Measurements from ENCODE around the gene RIN3. TPM values are rescaled to one million over a fixed set of nuclear protein-coding genes. Genes with fewer than 3 reads are reported as not detected.
A peak's percentile ranks its signal among the peaks of the same experiment; 100 is the strongest.

RIN3 gene
- total and polyA plus RNA-seq, 2 of the 4 experiments (the other 2 are of a cell fraction): 2.5 to 11.1 TPM

GRCh38 chr14:92532490-92533163, 19.0 kb downstream of the RIN3 start:
- in situ Hi-C loops (cut with MboI; ENCODE audit: low sequenced_read_pairs): no loop called here

More at GRCh38 chr14:92532490-92533163, 19.0 kb downstream of the RIN3 start:
- no TSS peak for BruUV-seq (replicated peaks)
- H3K4me3 ChIP-seq (ENCODE audit: insufficient read depth, low read depth, low read length): no peak overlapping the region
- ChIA-PET POLR2A (ENCODE audit: unreplicated experiment) (no interaction called here), CTCF (no interaction called here)
- no peak overlapping the region for H4K8ac ChIP-seq (ENCODE audit: low read depth in 2 of 2, low read length in 2 of 2)
- no peak for ATAC-seq (ENCODE audit: low read depth)
- H4K5ac ChIP-seq (ENCODE audit: low read depth, low read length): no peak overlapping the region
- peak overlapping the region; percentile 19 for H2AFZ ChIP-seq (replicated peaks; ENCODE audit: low read length, poor library complexity)
- H3K79me1 ChIP-seq (ENCODE audit: low read depth in 1 of 2, low read length in 2 of 2): peaks cover 39 to 61% of the 10 kb centered on the region in 2 experiments
- H3K56ac ChIP-seq (ENCODE audit: extremely low read depth, insufficient read depth, low read length): no peak overlapping the region
- intact Hi-C loops (cut with micrococcal nuclease): no loop called here
- dilution Hi-C loops (cut with HindIII; ENCODE audit: low sequenced_read_pairs, unreplicated experiment): no loop called here
- no peak overlapping the region for H3K27ac ChIP-seq (ENCODE audit: insufficient read depth, low read length)
- no peaks in the 10 kb centered on the region for H3K9me3 ChIP-seq (ENCODE audit: control insufficient read depth, insufficient read depth, low read length)
- H3K14ac ChIP-seq (replicated peaks; ENCODE audit: low read depth, low read length): no peak overlapping the region
- peaks cover 17% of the 10 kb centered on the region for H3K4me1 ChIP-seq (ENCODE audit: control insufficient read depth, insufficient read depth, low read length)
- H2AK9ac ChIP-seq (replicated peaks; ENCODE audit: low read depth, low read length, poor library complexity): peak overlapping the region; percentile 7
- TF ChIP-seq RFX5 (IDR thresholded peaks at IDR 0.05; ENCODE audit: low read depth, low read length): no peak
- TF ChIP-seq MAFK (IDR thresholded peaks at IDR 0.05; ENCODE audit: low read depth, low read length): peak; percentile 29; the same call in 1 of the 2 replicates
- TF ChIP-seq CHD1 (IDR thresholded peaks at IDR 0.05; ENCODE audit: low read depth, low read length): no peak
- no peak overlapping the region for H3K23ac ChIP-seq (ENCODE audit: low read depth, low read length)
- no peak overlapping the region for H3K18ac ChIP-seq (ENCODE audit: low read depth, low read length)
- no peak overlapping the region for H2BK5ac ChIP-seq (ENCODE audit: low read depth, low read length, poor library complexity, severe bottlenecking)
- H2BK20ac ChIP-seq (ENCODE audit: low read depth, low read length): no peak overlapping the region
- DNase-seq: no peak
- no peaks in the 10 kb centered on the region for H3K27me3 ChIP-seq (ENCODE audit: control insufficient read depth, insufficient read depth, low read length)
- H4K91ac ChIP-seq (ENCODE audit: insufficient read depth, low read depth, low read length): no peak overlapping the region; the same call in 1 of the 2 replicates
- H4K20me1 ChIP-seq (ENCODE audit: insufficient read depth, low read length): peaks cover 20% of the 10 kb centered on the region
- no peak overlapping the region for H3K4ac ChIP-seq (ENCODE audit: low read depth, low read length)
- H3K9ac ChIP-seq (ENCODE audit: low read depth, low read length): no peak overlapping the region
- peaks cover 22% of the 10 kb centered on the region for H3K9me1 ChIP-seq (ENCODE audit: insufficient read depth, low read length)
- no peaks in the 10 kb centered on the region for H3K36me3 ChIP-seq (ENCODE audit: control insufficient read depth, insufficient read depth, low read length)
- WGBS, 2 experiments (ENCODE audit: extremely low coverage in 2 of 2, insufficient read length in 1 of 2): 100% methylated on average over 1 of the region's 10 CpGs; no CpG with 5 or more reads in 1 of the 2 experiments
- H2AK5ac ChIP-seq (ENCODE audit: low read depth, low read length): 0 out of 2 replicates have a peak overlapping the region, but pooled peaks have one; percentile 9
- H2BK120ac ChIP-seq (ENCODE audit: low read depth, low read length): no peak overlapping the region
- H2BK15ac ChIP-seq (ENCODE audit: low read depth, low read length): no peak overlapping the region
- no peak overlapping the region for H3K4me2 ChIP-seq (ENCODE audit: low read depth, low read length)
